Ovary (tissue), 3 donors: ENCODE measurements around the gene C11orf91.

ENCODE experiments used
- POLR2A ChIP-seq: fragments of 450-650 bp; IDR thresholded peaks from one replicate; pipeline ENCODE4 v1.6.1; 2017; ENCODE audit warnings: antibody characterized with exemption, mild to moderate bottlenecking, moderate library complexity
- TF ChIP-seq, protein P1 (sequence below), 3 donors: fragments of 450-650 bp in 2 of 3; fragments of 200-600 bp in 1 of 3; IDR thresholded peaks; one replicate each; pipeline versions ENCODE4 v1.5.1 to v1.8.0; 2016 to 2022; ENCODE audit warnings: antibody characterized with exemption in 3 of 3, mild to moderate bottlenecking in 1 of 3
- donor health status: DM: no; HTN: no; CAD: no.

DNA sequence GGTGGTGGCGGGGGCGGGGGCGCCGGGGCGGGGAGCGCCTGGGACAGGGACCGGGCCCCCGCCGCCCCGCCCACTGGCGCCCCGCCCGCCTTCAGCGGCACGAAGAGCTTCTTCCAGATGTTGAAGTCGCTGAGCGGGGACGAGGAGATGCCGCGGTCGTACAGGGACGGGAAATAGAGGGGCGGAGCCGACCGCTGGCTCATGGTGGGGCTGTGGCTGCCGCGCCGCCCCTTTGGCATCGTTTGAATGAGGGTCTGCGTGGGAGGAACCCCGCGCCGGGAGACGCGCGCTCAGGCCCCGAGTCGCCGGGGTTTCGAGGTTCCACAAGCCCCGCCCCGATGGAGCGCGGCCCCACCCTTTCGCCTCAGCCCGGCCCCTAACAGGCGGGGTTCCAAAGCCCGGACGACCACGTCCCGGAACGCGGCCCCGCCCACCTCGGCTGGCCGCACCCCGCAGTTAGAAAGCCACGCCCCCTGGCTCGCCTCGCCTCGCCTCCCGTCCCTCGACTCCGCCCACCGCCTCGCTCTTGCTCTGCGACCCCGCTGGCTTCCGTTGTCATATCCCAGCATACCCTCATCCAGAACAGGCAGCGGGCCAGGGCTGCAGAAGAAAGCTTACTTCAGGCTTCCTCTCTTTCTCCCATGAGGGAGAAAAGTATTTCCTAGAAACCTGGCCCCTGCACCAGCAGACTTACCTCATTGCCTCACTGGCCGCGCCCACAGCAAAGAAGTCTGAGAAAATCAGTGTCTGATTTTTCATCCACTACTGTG, at the start of gene C11orf91:
- TF ChIP-seq, protein P1, sequence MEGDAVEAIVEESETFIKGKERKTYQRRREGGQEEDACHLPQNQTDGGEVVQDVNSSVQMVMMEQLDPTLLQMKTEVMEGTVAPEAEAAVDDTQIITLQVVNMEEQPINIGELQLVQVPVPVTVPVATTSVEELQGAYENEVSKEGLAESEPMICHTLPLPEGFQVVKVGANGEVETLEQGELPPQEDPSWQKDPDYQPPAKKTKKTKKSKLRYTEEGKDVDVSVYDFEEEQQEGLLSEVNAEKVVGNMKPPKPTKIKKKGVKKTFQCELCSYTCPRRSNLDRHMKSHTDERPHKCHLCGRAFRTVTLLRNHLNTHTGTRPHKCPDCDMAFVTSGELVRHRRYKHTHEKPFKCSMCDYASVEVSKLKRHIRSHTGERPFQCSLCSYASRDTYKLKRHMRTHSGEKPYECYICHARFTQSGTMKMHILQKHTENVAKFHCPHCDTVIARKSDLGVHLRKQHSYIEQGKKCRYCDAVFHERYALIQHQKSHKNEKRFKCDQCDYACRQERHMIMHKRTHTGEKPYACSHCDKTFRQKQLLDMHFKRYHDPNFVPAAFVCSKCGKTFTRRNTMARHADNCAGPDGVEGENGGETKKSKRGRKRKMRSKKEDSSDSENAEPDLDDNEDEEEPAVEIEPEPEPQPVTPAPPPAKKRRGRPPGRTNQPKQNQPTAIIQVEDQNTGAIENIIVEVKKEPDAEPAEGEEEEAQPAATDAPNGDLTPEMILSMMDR (IDR thresholded peaks at IDR 0.05) = no peak
- TF ChIP-seq POLR2A = peak; percentile 33
